Vagina (tissue), 2 donors: ENCODE measurements around the gene LRRC74B.

Experiments used
- POLR2A ChIP-seq, 2 donors: fragments of 450-650 bp; IDR thresholded peaks; one replicate each; pipeline ENCODE4 v1.6.1; 2017; ENCODE audit warnings: antibody characterized with exemption in 2 of 2, mild to moderate bottlenecking in 2 of 2, moderate library complexity in 2 of 2
- POLR2AphosphoS5 ChIP-seq, 2 donors: sonication (generic); formaldehyde crosslinking; IDR thresholded peaks; one replicate each; pipeline ENCODE4 v1.9.0; 2017; ENCODE audit warnings: antibody characterized with exemption in 2 of 2, mild to moderate bottlenecking in 2 of 2, low read depth in 1 of 2; ENCODE audit not compliant: insufficient read depth in 1 of 2
- TF ChIP-seq, protein P1 (sequence below), 3 experiments: fragments of 450-650 bp in 2 of 3; fragments of 200-600 bp in 1 of 3; sonication (generic) in 1 of 3; IDR thresholded peaks; one replicate each; pipeline ENCODE4 v1.5.1; 2017 to 2019; ENCODE audit warnings: antibody characterized with exemption in 3 of 3, mild to moderate bottlenecking in 2 of 3, moderate library complexity in 2 of 3

DNA sequence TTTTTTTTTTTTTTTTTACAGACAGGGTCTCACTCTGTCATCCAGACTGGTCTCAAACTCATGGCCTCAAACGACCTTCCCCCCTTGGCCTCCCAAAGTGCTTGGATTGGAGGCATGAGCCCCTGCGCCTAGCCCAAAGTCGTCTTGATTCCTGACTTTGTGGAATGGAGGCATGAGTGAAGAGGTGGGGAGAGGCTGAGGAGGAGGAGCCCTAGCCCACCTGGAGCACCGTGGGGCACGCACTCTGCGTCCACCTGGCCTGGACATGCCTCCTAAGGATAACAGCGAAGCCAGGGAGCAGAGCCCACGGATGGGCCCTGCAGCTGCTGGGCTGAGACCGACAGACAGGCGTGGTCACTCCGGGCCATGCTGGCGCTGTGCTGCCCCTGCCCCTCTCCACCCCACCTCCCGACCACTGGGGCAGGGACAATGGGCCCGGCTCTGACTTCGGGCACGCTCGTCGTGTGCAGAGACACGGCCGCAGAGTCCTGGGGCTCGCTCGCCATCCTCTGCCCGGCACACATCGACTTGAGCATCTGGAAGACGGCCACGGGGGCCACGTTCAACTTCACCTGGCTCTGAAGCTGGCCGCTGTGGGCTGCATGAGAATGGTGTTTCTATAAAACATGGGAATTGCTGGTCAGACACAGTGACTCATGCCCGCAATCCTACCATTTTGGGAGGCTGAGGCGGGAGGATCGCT, 34.8 kb downstream of the LRRC74B start:
- TF ChIP-seq, protein P1, sequence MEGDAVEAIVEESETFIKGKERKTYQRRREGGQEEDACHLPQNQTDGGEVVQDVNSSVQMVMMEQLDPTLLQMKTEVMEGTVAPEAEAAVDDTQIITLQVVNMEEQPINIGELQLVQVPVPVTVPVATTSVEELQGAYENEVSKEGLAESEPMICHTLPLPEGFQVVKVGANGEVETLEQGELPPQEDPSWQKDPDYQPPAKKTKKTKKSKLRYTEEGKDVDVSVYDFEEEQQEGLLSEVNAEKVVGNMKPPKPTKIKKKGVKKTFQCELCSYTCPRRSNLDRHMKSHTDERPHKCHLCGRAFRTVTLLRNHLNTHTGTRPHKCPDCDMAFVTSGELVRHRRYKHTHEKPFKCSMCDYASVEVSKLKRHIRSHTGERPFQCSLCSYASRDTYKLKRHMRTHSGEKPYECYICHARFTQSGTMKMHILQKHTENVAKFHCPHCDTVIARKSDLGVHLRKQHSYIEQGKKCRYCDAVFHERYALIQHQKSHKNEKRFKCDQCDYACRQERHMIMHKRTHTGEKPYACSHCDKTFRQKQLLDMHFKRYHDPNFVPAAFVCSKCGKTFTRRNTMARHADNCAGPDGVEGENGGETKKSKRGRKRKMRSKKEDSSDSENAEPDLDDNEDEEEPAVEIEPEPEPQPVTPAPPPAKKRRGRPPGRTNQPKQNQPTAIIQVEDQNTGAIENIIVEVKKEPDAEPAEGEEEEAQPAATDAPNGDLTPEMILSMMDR (IDR thresholded peaks at IDR 0.05), result no peak
- no peak for TF ChIP-seq POLR2A (IDR thresholded peaks at IDR 0.05)
- no peak for TF ChIP-seq POLR2AphosphoS5 (IDR thresholded peaks at IDR 0.05; ENCODE audit: insufficient read depth in 1 of 2, low read depth in 1 of 2)
